Stimulated activated naive CD8-positive, alpha-beta T cell treated with anti-CD3 and anti-CD28 coated beads, Interleukin-15, Interleukin-2, amounts not matched to agents 100 U/mL and 50 U/mL, for 24 hours (primary cell): ENCODE data around the gene STAT6.

ENCODE experiments used
- ATAC-seq: fragments of 150-1000 bp; cut with Tn5 transposase; one replicate; pipeline ENCODE4 v1.10.0; 2021
- DNase-seq: peaks from one replicate; pipeline ENCODE4 v3.0.0; 2021

The STAT6 gene, protein sequence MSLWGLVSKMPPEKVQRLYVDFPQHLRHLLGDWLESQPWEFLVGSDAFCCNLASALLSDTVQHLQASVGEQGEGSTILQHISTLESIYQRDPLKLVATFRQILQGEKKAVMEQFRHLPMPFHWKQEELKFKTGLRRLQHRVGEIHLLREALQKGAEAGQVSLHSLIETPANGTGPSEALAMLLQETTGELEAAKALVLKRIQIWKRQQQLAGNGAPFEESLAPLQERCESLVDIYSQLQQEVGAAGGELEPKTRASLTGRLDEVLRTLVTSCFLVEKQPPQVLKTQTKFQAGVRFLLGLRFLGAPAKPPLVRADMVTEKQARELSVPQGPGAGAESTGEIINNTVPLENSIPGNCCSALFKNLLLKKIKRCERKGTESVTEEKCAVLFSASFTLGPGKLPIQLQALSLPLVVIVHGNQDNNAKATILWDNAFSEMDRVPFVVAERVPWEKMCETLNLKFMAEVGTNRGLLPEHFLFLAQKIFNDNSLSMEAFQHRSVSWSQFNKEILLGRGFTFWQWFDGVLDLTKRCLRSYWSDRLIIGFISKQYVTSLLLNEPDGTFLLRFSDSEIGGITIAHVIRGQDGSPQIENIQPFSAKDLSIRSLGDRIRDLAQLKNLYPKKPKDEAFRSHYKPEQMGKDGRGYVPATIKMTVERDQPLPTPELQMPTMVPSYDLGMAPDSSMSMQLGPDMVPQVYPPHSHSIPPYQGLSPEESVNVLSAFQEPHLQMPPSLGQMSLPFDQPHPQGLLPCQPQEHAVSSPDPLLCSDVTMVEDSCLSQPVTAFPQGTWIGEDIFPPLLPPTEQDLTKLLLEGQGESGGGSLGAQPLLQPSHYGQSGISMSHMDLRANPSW

GRCh38 chr12:57111031-57111734, at the start of gene STAT6:
Gene STAT6, minus strand, starts transcription at chr12:57111362. Its CDS starts 3,084 bp downstream, at chr12:57108278.
- DNase-seq (peak; percentile 83), ATAC-seq (peak; percentile 71)

DNA sequence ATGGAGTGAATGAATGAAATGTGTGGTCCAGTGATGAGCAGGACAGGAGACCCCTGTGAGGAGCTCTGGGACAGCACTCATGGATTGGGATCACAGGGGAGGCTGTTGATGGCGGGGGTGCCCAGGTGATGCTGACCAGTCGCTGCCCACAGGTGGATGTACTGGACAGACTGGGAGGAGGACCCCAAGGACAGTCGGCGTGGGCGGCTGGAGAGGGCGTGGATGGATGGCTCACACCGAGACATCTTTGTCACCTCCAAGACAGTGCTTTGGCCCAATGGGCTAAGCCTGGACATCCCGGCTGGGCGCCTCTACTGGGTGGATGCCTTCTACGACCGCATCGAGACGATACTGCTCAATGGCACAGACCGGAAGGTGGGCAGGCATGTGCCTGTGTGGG, 49.6 kb upstream of the STAT6 start:
- DNase-seq, result no peak
- ATAC-seq, result no peak

- no peak for ATAC-seq
- DNase-seq, result no peak
Measured at GRCh38 chr12:57160040-57160439, 48.9 kb upstream of the STAT6 start.

DNA sequence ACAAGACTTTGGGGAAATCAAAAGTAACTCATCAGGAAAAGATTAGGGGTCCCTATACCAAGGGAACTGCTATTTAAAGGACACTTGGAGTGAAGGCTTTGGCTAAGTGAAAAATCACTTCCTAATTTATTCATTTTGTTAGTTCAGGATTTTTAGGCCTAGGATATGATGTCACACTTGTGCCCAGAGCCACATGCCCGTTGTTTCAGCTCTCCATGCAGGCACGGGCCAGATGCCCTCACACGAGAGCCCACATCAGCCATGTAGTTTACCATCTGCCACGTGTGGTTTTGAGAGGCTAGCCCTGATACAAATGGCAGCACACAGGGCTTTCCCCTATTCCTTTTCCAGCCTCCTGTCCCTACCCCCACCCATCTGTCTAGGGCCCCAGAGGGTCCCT, 48.1 kb upstream of the STAT6 start:
- ATAC-seq, result no peak

DNA sequence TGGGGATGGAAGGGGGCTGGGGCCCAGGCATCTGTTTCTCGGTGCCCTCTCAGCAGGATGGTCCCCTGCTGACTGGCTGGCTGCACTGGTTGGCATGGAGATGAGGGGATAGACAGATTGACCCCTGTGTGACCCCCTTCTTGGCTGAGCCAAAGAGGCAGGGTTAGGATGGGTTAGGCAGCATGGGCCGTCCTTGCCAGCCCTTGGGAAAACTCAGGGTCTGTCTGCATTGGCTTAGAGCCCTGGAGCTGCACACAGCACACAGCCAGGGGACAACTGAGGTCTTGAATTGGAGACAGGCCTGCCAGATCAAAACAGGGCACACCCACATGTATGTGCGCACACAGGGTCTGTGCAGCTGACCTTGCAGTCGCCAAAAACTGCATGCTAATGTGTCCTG, 47.5 kb upstream of the STAT6 start:
- DNase-seq (no peak), ATAC-seq (no peak)

More for the DNA sequence above, 48.1 kb upstream of the STAT6 start:
- no peak for DNase-seq

GRCh38 chr12:57158186-57158585, 47.0 kb upstream of the STAT6 start:
- DNase-seq (no peak), ATAC-seq (no peak)

- DNase-seq (no peak), ATAC-seq (no peak)
Measured at GRCh38 chr12:57157588-57158173, 46.5 kb upstream of the STAT6 start.

DNA sequence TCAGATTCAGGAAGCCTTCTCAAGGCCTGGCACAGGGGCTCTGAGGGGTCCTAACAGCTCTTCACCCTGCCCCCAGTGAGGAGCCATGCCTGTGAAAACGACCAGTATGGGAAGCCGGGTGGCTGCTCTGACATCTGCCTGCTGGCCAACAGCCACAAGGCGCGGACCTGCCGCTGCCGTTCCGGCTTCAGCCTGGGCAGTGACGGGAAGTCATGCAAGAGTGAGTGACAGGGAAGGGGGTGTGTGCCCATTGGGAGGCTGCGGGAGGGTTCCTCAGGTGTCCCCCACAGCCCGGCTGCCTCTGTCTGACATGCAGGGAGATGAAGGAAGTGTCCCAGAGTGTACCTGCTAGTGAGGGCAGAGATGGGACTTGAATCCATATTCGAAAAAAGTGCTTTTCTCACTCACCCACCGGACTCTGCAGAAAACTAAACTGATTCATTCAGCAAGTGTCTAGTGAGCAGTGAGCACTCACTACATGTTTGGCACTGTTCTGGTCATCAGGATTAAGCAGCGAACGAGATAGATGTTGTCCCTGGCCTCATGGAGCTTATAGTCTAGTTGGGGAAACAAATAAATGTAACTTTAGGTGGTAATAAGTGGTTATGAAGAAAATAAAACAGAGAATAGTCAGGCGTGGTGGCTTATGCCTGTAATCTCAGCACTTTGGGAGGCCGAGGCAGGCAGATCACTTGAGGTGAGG, 45.7 kb upstream of the STAT6 start:
- no peak for ATAC-seq
- no peak for DNase-seq

- no peak for DNase-seq
- no peak for ATAC-seq
Measured at GRCh38 chr12:57154804-57155434, 43.8 kb upstream of the STAT6 start.

DNA sequence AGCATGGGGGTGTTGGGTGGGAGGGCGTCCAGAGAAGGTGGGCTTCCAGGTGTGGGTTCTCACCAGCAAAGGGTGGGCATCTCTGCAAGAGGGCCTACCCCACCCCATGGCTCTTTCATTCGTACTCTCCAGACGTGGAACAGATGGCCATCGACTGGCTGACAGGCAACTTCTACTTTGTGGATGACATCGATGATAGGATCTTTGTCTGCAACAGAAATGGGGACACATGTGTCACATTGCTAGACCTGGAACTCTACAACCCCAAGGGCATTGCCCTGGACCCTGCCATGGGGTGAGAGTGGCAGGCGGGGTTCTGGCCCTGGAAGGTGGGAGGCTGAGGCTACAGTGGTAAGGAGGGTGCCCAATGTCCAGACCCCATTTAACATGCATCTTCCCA, 42.9 kb upstream of the STAT6 start:
- DNase-seq (no peak), ATAC-seq (no peak)

- no peak for ATAC-seq
Measured at GRCh38 chr12:57153415-57153997, 42.3 kb upstream of the STAT6 start.

GRCh38 chr12:57152639-57153038, 41.5 kb upstream of the STAT6 start:
- ATAC-seq (no peak), DNase-seq (no peak)

More at GRCh38 chr12:57153415-57153997, 42.3 kb upstream of the STAT6 start:
- no peak for DNase-seq

DNA sequence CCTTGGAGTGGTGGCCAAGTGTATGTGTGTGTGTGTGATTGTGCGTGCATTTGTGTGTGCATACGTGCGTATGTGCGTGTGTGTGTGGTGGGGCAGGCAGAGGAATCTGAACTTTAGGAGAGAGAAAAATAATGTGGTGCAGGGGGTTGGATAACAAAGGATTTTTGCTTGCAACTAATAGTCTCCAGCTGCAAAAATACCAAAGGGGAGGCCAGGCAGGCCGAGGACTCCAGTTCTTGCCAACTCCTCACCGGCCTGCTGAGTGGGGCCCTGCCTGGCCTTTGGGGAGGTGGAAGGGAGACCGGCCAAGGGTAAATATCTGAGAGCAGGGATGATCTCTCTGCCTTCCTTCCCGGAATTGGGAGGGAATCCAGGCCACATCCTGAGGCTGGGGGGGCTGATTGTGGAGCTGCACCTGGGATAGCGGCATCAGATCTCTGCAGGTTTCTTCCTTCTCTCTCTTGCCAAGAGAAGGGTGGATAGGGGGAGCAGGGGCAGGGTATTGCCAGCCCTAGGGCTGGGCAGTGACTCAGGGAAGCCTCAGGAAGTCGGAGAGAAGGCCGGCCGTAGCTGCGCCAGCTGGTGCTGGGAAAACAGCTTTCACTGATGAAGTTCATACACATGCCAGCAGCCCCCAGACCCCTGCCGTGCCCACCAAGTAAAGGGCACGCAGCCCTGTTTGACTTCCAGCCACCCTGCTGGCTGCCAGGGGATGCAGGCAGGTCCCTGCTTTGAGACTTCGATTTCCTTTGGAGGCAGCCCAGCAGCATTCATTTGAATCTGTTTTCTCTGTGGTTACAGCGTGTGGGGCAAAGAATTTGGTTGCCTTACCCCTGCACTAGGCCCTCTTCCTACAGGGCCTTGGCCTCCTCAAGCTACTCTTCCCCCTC, 40.8 kb upstream of the STAT6 start:
- no peak for ATAC-seq
- DNase-seq, result no peak

- ATAC-seq (no peak), DNase-seq (no peak)
Measured at GRCh38 chr12:57150400-57151000, 39.3 kb upstream of the STAT6 start.

DNA sequence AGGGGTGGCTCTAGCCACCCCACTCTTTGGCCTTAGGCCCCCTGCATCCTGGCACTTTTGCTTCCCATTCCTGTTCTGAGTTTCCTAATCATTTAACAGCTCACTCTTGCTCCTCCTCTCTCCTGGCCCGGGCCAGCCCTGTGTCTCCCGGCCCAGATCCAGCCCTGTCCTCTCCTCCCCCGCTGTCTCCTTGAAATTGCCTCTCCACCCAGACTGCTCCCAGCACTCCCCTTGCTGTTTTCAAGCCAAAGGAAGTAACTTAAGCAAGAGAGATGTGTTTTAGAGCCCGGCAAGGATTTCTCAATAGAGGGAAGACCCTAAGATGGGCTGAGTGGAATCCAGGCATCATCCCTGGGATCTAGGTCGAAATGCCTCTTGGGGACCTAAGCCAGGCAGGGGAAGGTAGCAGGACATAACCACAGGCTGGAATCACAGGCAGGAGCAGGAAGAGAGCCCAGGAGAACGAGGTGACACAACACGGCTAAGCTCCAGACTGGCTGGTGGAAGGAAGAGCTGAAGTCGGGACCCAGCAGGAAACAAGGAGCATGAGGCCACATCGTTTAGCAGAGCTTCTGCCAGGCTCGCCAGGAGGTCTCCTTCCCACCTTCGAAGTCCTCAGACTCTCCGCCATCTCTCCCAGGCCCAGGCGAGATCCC, 38.2 kb upstream of the STAT6 start:
- no peak for DNase-seq
- no peak for ATAC-seq

- ATAC-seq, result no peak
- no peak for DNase-seq
Measured at GRCh38 chr12:57148469-57149244, 37.5 kb upstream of the STAT6 start.

- ATAC-seq (no peak), DNase-seq (no peak)
Measured at GRCh38 chr12:57146961-57147944, 36.1 kb upstream of the STAT6 start, which contains the start of gene LRP1-AS. Gene LRP1-AS, minus strand, starts transcription at chr12:57147619.
